ENCODE data around the gene NKAIN2. TPM values are rescaled to one million over a fixed set of nuclear protein-coding genes. Genes with fewer than 3 reads are reported as not detected.
A peak's percentile ranks its signal among the peaks of the same experiment; 100 is the strongest.

NKAIN2 gene
- total and polyA plus RNA-seq, 2 donors (not counting 3 experiments of a cell fraction or from before 2014, with no cell fraction given) = 0.03 TPM; not detected in 1

GRCh38 chr6:124535746-124536145, 732.1 kb downstream of the NKAIN2 start:
- Histone ChIP-seq H4K20me1 (replicated peaks; ENCODE audit: control insufficient read depth, extremely low read depth, insufficient read depth, low read length) (no peaks in the 10 kb centered on the region), H3K4me3 (replicated peaks in 1 of 3; ENCODE audit: insufficient read depth in 1 of 3, low read depth in 1 of 3, low read length in 3 of 3) (no peak overlapping the region), H3K27me3 (ENCODE audit: control insufficient read depth in 2 of 2, insufficient read depth in 2 of 2, low read length in 2 of 2) (no peaks in the 10 kb centered on the region), H2AFZ (ENCODE audit: low read depth, low read length) (no peak overlapping the region), H3K4me2 (ENCODE audit: insufficient read depth, low read length) (no peak overlapping the region), H3K36me3 (ENCODE audit: control insufficient read depth in 2 of 2, extremely low read depth in 1 of 2, insufficient read depth in 2 of 2, low read length in 2 of 2) (no peaks in the 10 kb centered on the region), H3K27ac (ENCODE audit: insufficient read depth, low read depth, low read length) (no peak overlapping the region), H3K9me1 (replicated peaks; ENCODE audit: control insufficient read depth, extremely low read depth, insufficient read depth, low read length) (no peaks in the 10 kb centered on the region), H3K79me2 (ENCODE audit: control insufficient read depth, insufficient read depth, low read length) (no peaks in the 10 kb centered on the region), H3K9me3 (replicated peaks; ENCODE audit: control insufficient read depth, insufficient read depth, low read length) (no peaks in the 10 kb centered on the region), H3K9ac (replicated peaks; ENCODE audit: extremely low read depth, insufficient read depth, low read length) (no peak overlapping the region), H3K4me1 (ENCODE audit: control insufficient read depth, extremely low read depth, insufficient read depth, low read length) (no peaks in the 10 kb centered on the region)
- FAIRE-seq (no peak), DNase-seq (ENCODE audit: low read depth, low spot score) (peak; percentile 23)
- TF ChIP-seq FOS (IDR thresholded peaks at IDR 0.05; ENCODE audit: borderline replicate concordance, insufficient read depth, low read length) = peak; percentile 8
- peak; percentile 45 for TF ChIP-seq GATA2 (IDR thresholded peaks at IDR 0.05; ENCODE audit: insufficient read depth, insufficient read length, low read depth, low read length)
- no peak for TF ChIP-seq MYC (IDR thresholded peaks at IDR 0.05; ENCODE audit: low read depth, low read length)
- TF ChIP-seq MAX (IDR thresholded peaks at IDR 0.05; ENCODE audit: insufficient read depth, insufficient read length) = no peak
- no TSS peak for BruUV-seq (replicated peaks)
- CTCF ChIA-PET = no interaction called here
- dilution Hi-C loops (cut with MboI; ENCODE audit: extremely low pct_ligation_motif_present, low sequenced_read_pairs) = no loop called here
- POLR2A ChIA-PET = no interaction called here
- intact Hi-C loops (cut with micrococcal nuclease) = no loop called here

GRCh38 chr6:124536157-124536841, 732.6 kb downstream of the NKAIN2 start:
- no peak overlapping the region for H3K9ac ChIP-seq (replicated peaks; ENCODE audit: extremely low read depth, insufficient read depth, low read length)
- no TSS peak for BruUV-seq (replicated peaks)

More at GRCh38 chr6:124536157-124536841, 732.6 kb downstream of the NKAIN2 start:
- Histone ChIP-seq H3K4me2 (ENCODE audit: insufficient read depth, low read length) (no peak overlapping the region), H3K9me1 (replicated peaks; ENCODE audit: control insufficient read depth, extremely low read depth, insufficient read depth, low read length) (no peaks in the 10 kb centered on the region), H4K20me1 (replicated peaks; ENCODE audit: control insufficient read depth, extremely low read depth, insufficient read depth, low read length) (no peaks in the 10 kb centered on the region), H3K27me3 (ENCODE audit: control insufficient read depth in 2 of 2, insufficient read depth in 2 of 2, low read length in 2 of 2) (no peaks in the 10 kb centered on the region), H2AFZ (ENCODE audit: low read depth, low read length) (no peak overlapping the region), H3K36me3 (ENCODE audit: control insufficient read depth in 2 of 2, extremely low read depth in 1 of 2, insufficient read depth in 2 of 2, low read length in 2 of 2) (no peaks in the 10 kb centered on the region), H3K4me1 (ENCODE audit: control insufficient read depth, extremely low read depth, insufficient read depth, low read length) (no peaks in the 10 kb centered on the region), H3K9me3 (replicated peaks; ENCODE audit: control insufficient read depth, insufficient read depth, low read length) (no peaks in the 10 kb centered on the region), H3K4me3 (replicated peaks in 1 of 3; ENCODE audit: insufficient read depth in 1 of 3, low read depth in 1 of 3, low read length in 3 of 3) (no peak overlapping the region), H3K79me2 (ENCODE audit: control insufficient read depth, insufficient read depth, low read length) (no peaks in the 10 kb centered on the region), H3K27ac (ENCODE audit: insufficient read depth, low read depth, low read length) (no peak overlapping the region)
- DNase-seq (ENCODE audit: low read depth, low spot score) (no peak), FAIRE-seq (no peak)
- CTCF ChIA-PET = no interaction called here
- TF ChIP-seq MAX (IDR thresholded peaks at IDR 0.05; ENCODE audit: insufficient read depth, insufficient read length) (no peak), GATA2 (IDR thresholded peaks at IDR 0.05; ENCODE audit: insufficient read depth, insufficient read length, low read depth, low read length) (no peak), FOS (IDR thresholded peaks at IDR 0.05; ENCODE audit: borderline replicate concordance, insufficient read depth, low read length) (no peak), EZH2 (IDR thresholded peaks at IDR 0.05; ENCODE audit: borderline replicate concordance, low read depth, low read length, severe bottlenecking) (no peak), JUN (IDR thresholded peaks at IDR 0.05; ENCODE audit: borderline replicate concordance, insufficient read depth, insufficient read length, low read depth) (no peak), POLR2AphosphoS5 (IDR thresholded peaks at IDR 0.05; ENCODE audit: insufficient read depth, low read depth, low read length) (no peak), MYC (IDR thresholded peaks at IDR 0.05; ENCODE audit: low read depth, low read length) (no peak), CTCF (IDR thresholded peaks at IDR 0.05; ENCODE audit: extremely low read depth in 1 of 2, insufficient read depth in 1 of 2, low read depth in 1 of 2, low read length in 2 of 2) (no peak), POLR2A (IDR thresholded peaks at IDR 0.05; ENCODE audit: low read depth, low read length) (no peak)
- intact Hi-C loops (cut with micrococcal nuclease) (no loop called here), dilution Hi-C loops (cut with MboI; ENCODE audit: extremely low pct_ligation_motif_present, low sequenced_read_pairs) (no loop called here)
- POLR2A ChIA-PET = no interaction called here
